ENCODE measurements around the gene CEPT1. TPM values are rescaled to one million over a fixed set of nuclear protein-coding genes. Genes with fewer than 3 reads are reported as not detected.

The CEPT1 gene
- total RNA-seq, 1 donor from 2014 or later = 87.0 TPM

GRCh38 chr1:111129376-111129775, 10.6 kb upstream of the CEPT1 start:
- H3K9me3 Mint-ChIP-seq = peaks cover 2% of the 10 kb centered on the region
- ChIA-PET CTCF (no interaction called here), POLR2A (interaction anchor here (0.8 to 3.6 kb wide), 2 partner anchors 11 to 86 kb away, joined by 3 to 61 read pairs; partner anchors contain the start of genes CEPT1 and DRAM2)
- TF ChIP-seq CTCF (IDR thresholded peaks at IDR 0.05) = no peak
- ATAC-seq (ENCODE audit: low read depth) (no peak), DNase-seq (no peak)
- peak overlapping the region; percentile 95 for H3K27ac Mint-ChIP-seq
- peaks cover 93% of the 10 kb centered on the region for H3K4me1 Mint-ChIP-seq
- no peaks in the 10 kb centered on the region for H3K27me3 Mint-ChIP-seq
- peak overlapping the region; percentile 45 for H3K4me3 Mint-ChIP-seq
- peaks cover 61% of the 10 kb centered on the region for H3K36me3 Mint-ChIP-seq (ENCODE audit: low read depth)
- intact Hi-C loops (cut with micrococcal nuclease) = loop anchor here (2.0 to 5.0 kb wide), 8 partner anchors 47 to 628 kb away; partner anchors contain the start of genes DDX20, DENND2D and LRIF1

GRCh38 chr1:111131693-111132092, 8.3 kb upstream of the CEPT1 start:
- H3K9me3 Mint-ChIP-seq = peaks cover 2% of the 10 kb centered on the region
- DNase-seq (no peak), ATAC-seq (ENCODE audit: low read depth) (no peak)
- TF ChIP-seq CTCF (IDR thresholded peaks at IDR 0.05) = no peak
- H3K4me1 Mint-ChIP-seq = peaks cover 92% of the 10 kb centered on the region
- peaks cover 61% of the 10 kb centered on the region for H3K36me3 Mint-ChIP-seq (ENCODE audit: low read depth)
- peak overlapping the region; percentile 95 for H3K27ac Mint-ChIP-seq
- no peaks in the 10 kb centered on the region for H3K27me3 Mint-ChIP-seq
- intact Hi-C loops (cut with micrococcal nuclease) = loop anchor here (10.0 kb wide), 2 partner anchors 457 to 493 kb away; partner anchors contain the start of gene KCNA3
- CTCF ChIA-PET = interaction anchor here (0.7 to 1.4 kb wide), 4 partner anchors 87 to 269 kb away, joined by 3 read pairs; no protein-coding TSS in a partner anchor
- H3K4me3 Mint-ChIP-seq = peak overlapping the region; percentile 65
- POLR2A ChIA-PET = interaction anchor here (0.6 to 3.6 kb wide), 17 partner anchors 8 to 793 kb away, joined by 3 to 61 read pairs (median 3); partner anchors contain the start of genes ADORA3, CEPT1, DRAM2 and RBM15

- Mint-ChIP-seq H3K27ac (peak overlapping the region; percentile 95), H3K9me3 (peaks cover 2% of the 10 kb centered on the region), H3K27me3 (no peaks in the 10 kb centered on the region), H3K36me3 (ENCODE audit: low read depth) (peaks cover 69% of the 10 kb centered on the region), H3K4me3 (peak overlapping the region; percentile 44), H3K4me1 (peaks cover 91% of the 10 kb centered on the region)
- POLR2A ChIA-PET = no interaction called here
- ATAC-seq (ENCODE audit: low read depth) (no peak), DNase-seq (no peak)
- CTCF ChIA-PET = no interaction called here
- no peak for TF ChIP-seq CTCF (IDR thresholded peaks at IDR 0.05)
- intact Hi-C loops (cut with micrococcal nuclease) = loop anchor here (10.0 kb wide), 2 partner anchors 459 to 491 kb away; partner anchors contain the start of gene KCNA3
These were observed 6.2 kb upstream of the CEPT1 start for GRCh38 chr1:111133866-111134265.

GRCh38 chr1:111139324-111139955, 583 bp upstream of the CEPT1 start:
- intact Hi-C loops (cut with micrococcal nuclease) = loop anchor here (2.0 to 10.0 kb wide), 4 partner anchors 77 to 485 kb away; partner anchors contain the start of genes ATP5PB, KCNA3 and WDR77

More at GRCh38 chr1:111139324-111139955, 583 bp upstream of the CEPT1 start:
- ATAC-seq (ENCODE audit: low read depth) = peak; percentile 64
- TF ChIP-seq CTCF (IDR thresholded peaks at IDR 0.05) = no peak
- Mint-ChIP-seq H3K4me1 (peaks cover 79% of the 10 kb centered on the region), H3K9me3 (no peaks in the 10 kb centered on the region), H3K4me3 (peak overlapping the region; percentile 100), H3K27ac (peak overlapping the region; percentile 99), H3K27me3 (no peaks in the 10 kb centered on the region), H3K36me3 (ENCODE audit: low read depth) (peaks cover 50% of the 10 kb centered on the region)
- ChIA-PET POLR2A (interaction anchor here (0.7 to 4.5 kb wide), 29 partner anchors 9 to 599 kb away, joined by 3 to 114 read pairs (median 6); partner anchors contain the start of genes ATP5PB, CD53, LRIF1 and WDR77), CTCF (interaction anchor here (0.8 to 1.8 kb wide), 5 partner anchors 12 to 261 kb away, joined by 3 to 5 read pairs (median 4); no protein-coding TSS in a partner anchor)
- DNase-seq = no peak

Data from activated B cell treated with CpG ODN at 0.5 μM for 24 hours (primary cell).